GM23338 (cell line): ENCODE data around the gene SLC25A26.
"Not testable (repeated sequence)": the region's sequence is repeated elsewhere in the genome, so short reads cannot be mapped to it uniquely, and the experiment has no call there.

Experiments
- CREB1 ChIP-seq: fragments of 250-450 bp; sonication (Bioruptor Pico); IDR thresholded peaks from 2 replicates; pipeline ENCODE4 v1.5.0; 2020; ENCODE audit warnings: low read depth, mild to moderate bottlenecking, moderate library complexity
- CTCF ChIP-seq, 2 experiments: fragments of 200-600 bp in 1 of 2; sonication (generic) in 1 of 2; conservative IDR thresholded peaks; 2 replicates each; pipeline versions ENCODE4 v1.5.1 to v1.6.1; 2016 to 2017; ENCODE audit warnings: antibody characterized with exemption in 2 of 2, low read depth in 2 of 2, mild to moderate bottlenecking in 2 of 2, moderate library complexity in 1 of 2
- EZH2 ChIP-seq: fragments of 200-600 bp; sonication (generic); IDR thresholded peaks from one replicate; pipeline ENCODE4 v1.8.0; 2017; ENCODE audit warnings: antibody characterized with exemption, mild to moderate bottlenecking, low read depth; ENCODE audit not compliant: unreplicated experiment
- EZH2phosphoT487 ChIP-seq: fragments of 200-600 bp; sonication (generic); IDR thresholded peaks from one replicate; pipeline ENCODE4 v1.8.1; 2018; ENCODE audit warnings: antibody characterized with exemption; ENCODE audit not compliant: unreplicated experiment
- JUNB ChIP-seq: IDR thresholded peaks from one replicate; pipeline ENCODE4 v1.6.1; 2016; ENCODE audit warnings: antibody characterized with exemption; ENCODE audit not compliant: unreplicated experiment
- NANOG ChIP-seq: IDR thresholded peaks from 2 replicates; pipeline ENCODE4 v1.6.1; 2016; ENCODE audit warnings: antibody characterized with exemption, borderline replicate concordance
- POLR2AphosphoS5 ChIP-seq: IDR thresholded peaks from 2 replicates; pipeline ENCODE4 v1.6.1; 2016; ENCODE audit warnings: antibody characterized with exemption, low read depth
- REST ChIP-seq: IDR thresholded peaks from one replicate; pipeline ENCODE4 v1.6.1; 2018; ENCODE audit warnings: antibody characterized with exemption; ENCODE audit not compliant: unreplicated experiment
- STAT1 ChIP-seq: IDR thresholded peaks from one replicate; pipeline ENCODE4 v1.6.1; 2016; ENCODE audit warnings: antibody characterized with exemption; ENCODE audit not compliant: unreplicated experiment
- ZNF331 ChIP-seq: fragments of 250-450 bp; sonication (Bioruptor Pico); IDR thresholded peaks from 2 replicates; pipeline ENCODE4 v1.5.0; 2020; ENCODE audit warnings: low read depth, mild to moderate bottlenecking, moderate library complexity
- TF ChIP-seq, protein P1 (sequence below): fragments of 250-450 bp; sonication (Bioruptor Pico); IDR thresholded peaks from 2 replicates; pipeline ENCODE4 v1.5.0; 2020; ENCODE audit warnings: mild to moderate bottlenecking, moderate library complexity
- TF ChIP-seq, protein P2 (sequence below): IDR thresholded peaks from 2 replicates; pipeline ENCODE4 v1.6.1; 2016; ENCODE audit warnings: antibody characterized with exemption

- not testable (repeated sequence) for TF ChIP-seq CTCF (conservative IDR thresholded peaks at IDR 0.05; ENCODE audit: low read depth in 2 of 2); REST; NANOG; EZH2; POLR2AphosphoS5; CREB1 (CRISPR knock-in tag); EZH2phosphoT487; STAT1; JUNB; ZNF331
- TF ChIP-seq, protein P1, sequence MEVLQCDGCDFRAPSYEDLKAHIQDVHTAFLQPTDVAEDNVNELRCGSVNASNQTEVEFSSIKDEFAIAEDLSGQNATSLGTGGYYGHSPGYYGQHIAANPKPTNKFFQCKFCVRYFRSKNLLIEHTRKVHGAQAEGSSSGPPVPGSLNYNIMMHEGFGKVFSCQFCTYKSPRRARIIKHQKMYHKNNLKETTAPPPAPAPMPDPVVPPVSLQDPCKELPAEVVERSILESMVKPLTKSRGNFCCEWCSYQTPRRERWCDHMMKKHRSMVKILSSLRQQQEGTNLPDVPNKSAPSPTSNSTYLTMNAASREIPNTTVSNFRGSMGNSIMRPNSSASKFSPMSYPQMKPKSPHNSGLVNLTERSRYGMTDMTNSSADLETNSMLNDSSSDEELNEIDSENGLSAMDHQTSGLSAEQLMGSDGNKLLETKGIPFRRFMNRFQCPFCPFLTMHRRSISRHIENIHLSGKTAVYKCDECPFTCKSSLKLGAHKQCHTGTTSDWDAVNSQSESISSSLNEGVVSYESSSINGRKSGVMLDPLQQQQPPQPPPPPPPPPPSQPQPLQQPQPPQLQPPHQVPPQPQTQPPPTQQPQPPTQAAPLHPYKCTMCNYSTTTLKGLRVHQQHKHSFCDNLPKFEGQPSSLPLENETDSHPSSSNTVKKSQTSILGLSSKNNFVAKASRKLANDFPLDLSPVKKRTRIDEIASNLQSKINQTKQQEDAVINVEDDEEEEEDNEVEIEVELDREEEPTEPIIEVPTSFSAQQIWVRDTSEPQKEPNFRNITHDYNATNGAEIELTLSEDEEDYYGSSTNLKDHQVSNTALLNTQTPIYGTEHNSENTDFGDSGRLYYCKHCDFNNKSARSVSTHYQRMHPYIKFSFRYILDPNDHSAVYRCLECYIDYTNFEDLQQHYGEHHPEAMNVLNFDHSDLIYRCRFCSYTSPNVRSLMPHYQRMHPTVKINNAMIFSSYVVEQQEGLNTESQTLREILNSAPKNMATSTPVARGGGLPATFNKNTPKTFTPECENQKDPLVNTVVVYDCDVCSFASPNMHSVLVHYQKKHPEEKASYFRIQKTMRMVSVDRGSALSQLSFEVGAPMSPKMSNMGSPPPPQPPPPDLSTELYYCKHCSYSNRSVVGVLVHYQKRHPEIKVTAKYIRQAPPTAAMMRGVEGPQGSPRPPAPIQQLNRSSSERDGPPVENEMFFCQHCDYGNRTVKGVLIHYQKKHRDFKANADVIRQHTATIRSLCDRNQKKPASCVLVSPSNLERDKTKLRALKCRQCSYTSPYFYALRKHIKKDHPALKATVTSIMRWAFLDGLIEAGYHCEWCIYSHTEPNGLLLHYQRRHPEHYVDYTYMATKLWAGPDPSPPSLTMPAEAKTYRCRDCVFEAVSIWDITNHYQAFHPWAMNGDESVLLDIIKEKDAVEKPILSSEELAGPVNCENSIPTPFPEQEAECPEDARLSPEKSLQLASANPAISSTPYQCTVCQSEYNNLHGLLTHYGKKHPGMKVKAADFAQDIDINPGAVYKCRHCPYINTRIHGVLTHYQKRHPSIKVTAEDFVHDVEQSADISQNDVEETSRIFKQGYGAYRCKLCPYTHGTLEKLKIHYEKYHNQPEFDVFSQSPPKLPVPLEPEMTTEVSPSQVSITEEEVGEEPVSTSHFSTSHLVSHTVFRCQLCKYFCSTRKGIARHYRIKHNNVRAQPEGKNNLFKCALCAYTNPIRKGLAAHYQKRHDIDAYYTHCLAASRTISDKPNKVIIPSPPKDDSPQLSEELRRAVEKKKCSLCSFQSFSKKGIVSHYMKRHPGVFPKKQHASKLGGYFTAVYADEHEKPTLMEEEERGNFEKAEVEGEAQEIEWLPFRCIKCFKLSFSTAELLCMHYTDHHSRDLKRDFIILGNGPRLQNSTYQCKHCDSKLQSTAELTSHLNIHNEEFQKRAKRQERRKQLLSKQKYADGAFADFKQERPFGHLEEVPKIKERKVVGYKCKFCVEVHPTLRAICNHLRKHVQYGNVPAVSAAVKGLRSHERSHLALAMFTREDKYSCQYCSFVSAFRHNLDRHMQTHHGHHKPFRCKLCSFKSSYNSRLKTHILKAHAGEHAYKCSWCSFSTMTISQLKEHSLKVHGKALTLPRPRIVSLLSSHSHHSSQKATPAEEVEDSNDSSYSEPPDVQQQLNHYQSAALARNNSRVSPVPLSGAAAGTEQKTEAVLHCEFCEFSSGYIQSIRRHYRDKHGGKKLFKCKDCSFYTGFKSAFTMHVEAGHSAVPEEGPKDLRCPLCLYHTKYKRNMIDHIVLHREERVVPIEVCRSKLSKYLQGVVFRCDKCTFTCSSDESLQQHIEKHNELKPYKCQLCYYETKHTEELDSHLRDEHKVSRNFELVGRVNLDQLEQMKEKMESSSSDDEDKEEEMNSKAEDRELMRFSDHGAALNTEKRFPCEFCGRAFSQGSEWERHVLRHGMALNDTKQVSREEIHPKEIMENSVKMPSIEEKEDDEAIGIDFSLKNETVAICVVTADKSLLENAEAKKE (CRISPR knock-in tag): not testable (repeated sequence)
- TF ChIP-seq, protein P2, sequence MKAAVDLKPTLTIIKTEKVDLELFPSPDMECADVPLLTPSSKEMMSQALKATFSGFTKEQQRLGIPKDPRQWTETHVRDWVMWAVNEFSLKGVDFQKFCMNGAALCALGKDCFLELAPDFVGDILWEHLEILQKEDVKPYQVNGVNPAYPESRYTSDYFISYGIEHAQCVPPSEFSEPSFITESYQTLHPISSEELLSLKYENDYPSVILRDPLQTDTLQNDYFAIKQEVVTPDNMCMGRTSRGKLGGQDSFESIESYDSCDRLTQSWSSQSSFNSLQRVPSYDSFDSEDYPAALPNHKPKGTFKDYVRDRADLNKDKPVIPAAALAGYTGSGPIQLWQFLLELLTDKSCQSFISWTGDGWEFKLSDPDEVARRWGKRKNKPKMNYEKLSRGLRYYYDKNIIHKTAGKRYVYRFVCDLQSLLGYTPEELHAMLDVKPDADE: not testable (repeated sequence)
Measured at GRCh38 chr3:66306991-66307390, 86.2 kb downstream of the SLC25A26 start.
